ENCODE measurements around the gene UBIAD1. TPM values are rescaled to one million over a fixed set of nuclear protein-coding genes. Genes with fewer than 3 reads are reported as not detected.

The UBIAD1 gene
- total RNA-seq, 1 experiment from 2014 or later = 21.6 TPM

DNA sequence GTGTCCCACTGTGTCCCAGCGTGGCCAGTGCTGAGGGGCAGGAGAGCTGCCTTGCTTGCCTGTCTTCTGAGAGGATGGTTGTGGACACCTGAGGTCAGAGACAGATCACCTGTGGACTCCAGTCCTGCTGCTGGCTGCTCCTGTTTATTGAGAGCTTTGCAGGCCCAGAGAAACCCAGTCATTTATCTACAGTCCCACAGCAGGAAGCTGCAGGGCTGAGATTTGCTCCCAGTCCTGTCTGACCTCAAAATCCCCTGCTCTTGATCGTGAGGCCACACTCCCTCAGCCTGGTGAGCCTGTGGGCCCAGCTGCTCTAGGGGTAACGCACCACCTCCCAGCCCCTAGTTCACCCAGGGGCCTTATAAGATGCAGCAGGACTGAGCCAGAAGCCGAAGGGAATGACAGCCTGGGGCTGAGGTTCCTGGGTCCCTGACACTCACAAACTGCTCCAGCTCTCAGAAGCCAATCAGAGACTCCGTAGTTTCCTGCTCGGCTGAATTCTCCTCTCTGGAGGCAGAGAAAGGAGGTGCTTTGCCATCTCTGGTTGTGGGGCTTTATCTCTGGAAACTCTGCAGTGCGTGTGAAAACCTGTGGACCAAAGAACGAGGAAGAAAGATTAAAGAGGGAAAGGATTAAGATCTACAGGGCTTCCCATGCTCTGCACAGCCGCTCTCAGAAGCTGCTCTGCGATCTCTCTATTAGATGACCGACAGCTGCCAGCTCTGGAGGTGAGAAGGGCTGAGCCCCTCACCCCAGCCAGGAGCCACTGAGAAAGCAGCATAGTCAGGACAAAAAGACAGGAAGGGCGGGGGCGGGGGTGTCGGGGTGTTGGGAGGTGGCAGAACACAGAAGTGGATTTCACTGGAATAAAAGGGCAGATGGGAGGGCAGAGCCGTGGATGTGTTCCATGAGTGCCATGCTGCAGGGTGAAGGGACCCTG, 39.1 kb downstream of the UBIAD1 start (continued):
- TF ChIP-seq, protein P1, sequence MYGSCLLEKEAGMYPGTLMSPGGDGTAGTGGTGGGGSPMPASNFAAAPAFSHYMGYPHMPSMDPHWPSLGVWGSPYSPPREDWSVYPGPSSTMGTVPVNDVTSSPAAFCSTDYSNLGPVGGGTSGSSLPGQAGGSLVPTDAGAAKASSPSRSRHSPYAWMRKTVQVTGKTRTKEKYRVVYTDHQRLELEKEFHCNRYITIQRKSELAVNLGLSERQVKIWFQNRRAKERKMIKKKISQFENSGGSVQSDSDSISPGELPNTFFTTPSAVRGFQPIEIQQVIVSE (CRISPR knock-in tag; IDR thresholded peaks at IDR 0.05; ENCODE audit: borderline replicate concordance) = no peak
- TF ChIP-seq SMAD3 (CRISPR knock-in tag; IDR thresholded peaks at IDR 0.05; ENCODE audit: borderline replicate concordance) = no peak
- TF ChIP-seq, protein P2, sequence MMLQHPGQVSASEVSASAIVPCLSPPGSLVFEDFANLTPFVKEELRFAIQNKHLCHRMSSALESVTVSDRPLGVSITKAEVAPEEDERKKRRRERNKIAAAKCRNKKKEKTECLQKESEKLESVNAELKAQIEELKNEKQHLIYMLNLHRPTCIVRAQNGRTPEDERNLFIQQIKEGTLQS (CRISPR knock-in tag; conservative IDR thresholded peaks at IDR 0.05) = no peak
- TF ChIP-seq, protein P3, sequence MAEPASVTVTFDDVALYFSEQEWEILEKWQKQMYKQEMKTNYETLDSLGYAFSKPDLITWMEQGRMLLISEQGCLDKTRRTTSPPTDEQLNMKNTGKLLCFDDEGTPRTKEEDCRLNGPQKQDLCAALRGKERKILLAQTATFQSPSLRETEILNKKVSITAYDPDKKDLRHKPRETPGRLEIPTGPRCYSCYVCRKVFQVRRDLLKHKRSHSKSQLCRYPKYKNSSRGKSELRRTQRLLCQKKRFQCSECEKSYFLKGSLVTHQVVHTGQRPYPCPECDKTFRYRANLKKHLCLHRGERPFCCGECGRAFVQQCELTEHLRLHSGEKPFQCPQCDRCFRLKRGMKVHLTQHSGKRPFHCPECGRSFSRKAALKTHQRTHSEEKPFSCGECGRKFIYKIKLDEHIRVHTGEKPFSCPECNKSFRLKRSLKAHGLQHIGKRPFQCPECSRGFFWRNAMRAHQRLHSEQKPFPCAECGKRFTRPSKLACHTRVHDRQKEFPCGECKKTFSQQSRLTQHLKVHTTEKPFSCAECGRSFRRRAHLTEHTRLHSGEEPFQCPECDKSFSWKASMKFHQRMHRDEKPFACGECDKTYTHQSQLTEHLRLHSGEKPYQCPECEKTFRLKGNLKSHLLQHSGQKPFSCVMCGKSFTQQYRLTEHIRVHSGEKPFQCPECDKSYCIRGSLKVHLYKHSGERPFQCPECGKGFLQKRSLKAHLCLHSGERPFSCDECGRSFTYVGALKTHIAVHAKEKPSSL (CRISPR knock-in tag; conservative IDR thresholded peaks at IDR 0.05) = no peak
- TF ChIP-seq NR3C1 (CRISPR knock-in tag; conservative IDR thresholded peaks at IDR 0.05; ENCODE audit: low read depth) = no peak
- TF ChIP-seq PRRX2 (CRISPR knock-in tag; IDR thresholded peaks at IDR 0.05) = no peak

DNA sequence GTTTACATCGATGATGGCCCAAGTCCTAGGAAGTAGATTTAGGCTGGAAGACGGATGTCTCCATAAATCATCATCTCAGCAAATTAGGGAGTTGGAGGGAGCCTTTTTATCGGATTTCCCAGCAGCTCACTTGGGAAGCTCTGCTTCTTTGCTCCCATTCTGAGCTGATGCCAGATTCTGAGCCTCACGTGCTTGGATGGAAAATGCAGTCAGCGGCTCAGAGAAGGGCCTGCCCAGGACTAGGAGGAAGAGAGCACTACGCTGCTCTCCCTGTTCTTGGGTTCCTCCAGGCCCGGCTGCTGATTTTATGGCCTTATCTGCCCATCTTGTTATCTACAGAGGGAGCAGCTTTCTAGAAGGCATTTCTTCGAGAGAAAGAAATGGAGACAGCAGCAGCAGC, 42.0 kb downstream of the UBIAD1 start:
- ChIA-PET CTCF (interaction anchor here (1.1 to 1.2 kb wide), 2 partner anchors 257 to 278 kb away, joined by 3 read pairs; no protein-coding TSS in a partner anchor), POLR2A (no interaction called here)
- H3K36me3 Mint-ChIP-seq = no peaks in the 10 kb centered on the region
- DNase-seq (ENCODE audit: low spot score) (no peak), ATAC-seq (no peak)
- H3K4me3 Mint-ChIP-seq = no peak overlapping the region
- TF ChIP-seq SP1 (CRISPR knock-in tag; conservative IDR thresholded peaks at IDR 0.05) (no peak), ZNF121 (CRISPR knock-in tag; IDR thresholded peaks at IDR 0.05) (no peak), SMAD4 (CRISPR knock-in tag; IDR thresholded peaks at IDR 0.05) (no peak), OVOL2 (CRISPR knock-in tag; IDR thresholded peaks at IDR 0.05; ENCODE audit: borderline replicate concordance) (no peak)
- TF ChIP-seq, protein P4, sequence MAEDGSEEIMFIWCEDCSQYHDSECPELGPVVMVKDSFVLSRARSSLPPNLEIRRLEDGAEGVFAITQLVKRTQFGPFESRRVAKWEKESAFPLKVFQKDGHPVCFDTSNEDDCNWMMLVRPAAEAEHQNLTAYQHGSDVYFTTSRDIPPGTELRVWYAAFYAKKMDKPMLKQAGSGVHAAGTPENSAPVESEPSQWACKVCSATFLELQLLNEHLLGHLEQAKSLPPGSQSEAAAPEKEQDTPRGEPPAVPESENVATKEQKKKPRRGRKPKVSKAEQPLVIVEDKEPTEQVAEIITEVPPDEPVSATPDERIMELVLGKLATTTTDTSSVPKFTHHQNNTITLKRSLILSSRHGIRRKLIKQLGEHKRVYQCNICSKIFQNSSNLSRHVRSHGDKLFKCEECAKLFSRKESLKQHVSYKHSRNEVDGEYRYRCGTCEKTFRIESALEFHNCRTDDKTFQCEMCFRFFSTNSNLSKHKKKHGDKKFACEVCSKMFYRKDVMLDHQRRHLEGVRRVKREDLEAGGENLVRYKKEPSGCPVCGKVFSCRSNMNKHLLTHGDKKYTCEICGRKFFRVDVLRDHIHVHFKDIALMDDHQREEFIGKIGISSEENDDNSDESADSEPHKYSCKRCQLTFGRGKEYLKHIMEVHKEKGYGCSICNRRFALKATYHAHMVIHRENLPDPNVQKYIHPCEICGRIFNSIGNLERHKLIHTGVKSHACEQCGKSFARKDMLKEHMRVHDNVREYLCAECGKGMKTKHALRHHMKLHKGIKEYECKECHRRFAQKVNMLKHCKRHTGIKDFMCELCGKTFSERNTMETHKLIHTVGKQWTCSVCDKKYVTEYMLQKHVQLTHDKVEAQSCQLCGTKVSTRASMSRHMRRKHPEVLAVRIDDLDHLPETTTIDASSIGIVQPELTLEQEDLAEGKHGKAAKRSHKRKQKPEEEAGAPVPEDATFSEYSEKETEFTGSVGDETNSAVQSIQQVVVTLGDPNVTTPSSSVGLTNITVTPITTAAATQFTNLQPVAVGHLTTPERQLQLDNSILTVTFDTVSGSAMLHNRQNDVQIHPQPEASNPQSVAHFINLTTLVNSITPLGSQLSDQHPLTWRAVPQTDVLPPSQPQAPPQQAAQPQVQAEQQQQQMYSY (CRISPR knock-in tag; IDR thresholded peaks at IDR 0.05) = no peak
- TF ChIP-seq, protein P2 (CRISPR knock-in tag; conservative IDR thresholded peaks at IDR 0.05) = no peak
- TF ChIP-seq, protein P5, sequence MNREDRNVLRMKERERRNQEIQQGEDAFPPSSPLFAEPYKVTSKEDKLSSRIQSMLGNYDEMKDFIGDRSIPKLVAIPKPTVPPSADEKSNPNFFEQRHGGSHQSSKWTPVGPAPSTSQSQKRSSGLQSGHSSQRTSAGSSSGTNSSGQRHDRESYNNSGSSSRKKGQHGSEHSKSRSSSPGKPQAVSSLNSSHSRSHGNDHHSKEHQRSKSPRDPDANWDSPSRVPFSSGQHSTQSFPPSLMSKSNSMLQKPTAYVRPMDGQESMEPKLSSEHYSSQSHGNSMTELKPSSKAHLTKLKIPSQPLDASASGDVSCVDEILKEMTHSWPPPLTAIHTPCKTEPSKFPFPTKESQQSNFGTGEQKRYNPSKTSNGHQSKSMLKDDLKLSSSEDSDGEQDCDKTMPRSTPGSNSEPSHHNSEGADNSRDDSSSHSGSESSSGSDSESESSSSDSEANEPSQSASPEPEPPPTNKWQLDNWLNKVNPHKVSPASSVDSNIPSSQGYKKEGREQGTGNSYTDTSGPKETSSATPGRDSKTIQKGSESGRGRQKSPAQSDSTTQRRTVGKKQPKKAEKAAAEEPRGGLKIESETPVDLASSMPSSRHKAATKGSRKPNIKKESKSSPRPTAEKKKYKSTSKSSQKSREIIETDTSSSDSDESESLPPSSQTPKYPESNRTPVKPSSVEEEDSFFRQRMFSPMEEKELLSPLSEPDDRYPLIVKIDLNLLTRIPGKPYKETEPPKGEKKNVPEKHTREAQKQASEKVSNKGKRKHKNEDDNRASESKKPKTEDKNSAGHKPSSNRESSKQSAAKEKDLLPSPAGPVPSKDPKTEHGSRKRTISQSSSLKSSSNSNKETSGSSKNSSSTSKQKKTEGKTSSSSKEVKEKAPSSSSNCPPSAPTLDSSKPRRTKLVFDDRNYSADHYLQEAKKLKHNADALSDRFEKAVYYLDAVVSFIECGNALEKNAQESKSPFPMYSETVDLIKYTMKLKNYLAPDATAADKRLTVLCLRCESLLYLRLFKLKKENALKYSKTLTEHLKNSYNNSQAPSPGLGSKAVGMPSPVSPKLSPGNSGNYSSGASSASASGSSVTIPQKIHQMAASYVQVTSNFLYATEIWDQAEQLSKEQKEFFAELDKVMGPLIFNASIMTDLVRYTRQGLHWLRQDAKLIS (CRISPR knock-in tag; IDR thresholded peaks at IDR 0.05; ENCODE audit: borderline replicate concordance) = no peak
- no peaks in the 10 kb centered on the region for H3K27me3 Mint-ChIP-seq (ENCODE audit: low read depth)
- H3K4me1 Mint-ChIP-seq = peaks cover 15% of the 10 kb centered on the region
- H3K27ac Mint-ChIP-seq = no peak overlapping the region
- H3K9me3 Mint-ChIP-seq = no peaks in the 10 kb centered on the region

Measured in WTC11 (cell line).